ENCODE data around the gene NCBP3.

DNA sequence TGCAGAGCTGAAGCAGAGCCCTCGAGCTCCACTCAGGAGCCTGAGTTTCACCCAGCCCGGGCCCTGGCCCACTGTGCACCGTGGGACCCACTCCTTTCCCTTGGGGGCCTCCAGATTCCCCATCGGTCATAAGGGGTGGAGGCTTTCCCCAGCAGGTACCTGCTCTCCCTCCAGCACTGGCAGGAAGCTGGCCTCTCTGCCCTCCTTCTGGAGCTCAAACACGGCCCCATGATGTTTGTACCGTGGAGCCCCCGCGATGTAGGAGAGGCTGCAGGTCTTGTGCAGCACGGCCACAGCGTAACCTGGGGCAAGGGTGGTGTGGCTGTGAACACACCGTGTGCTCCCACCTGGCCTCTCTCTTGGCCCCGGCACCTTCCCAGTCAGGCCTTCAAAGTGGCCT lies 92.4 kb downstream of the NCBP3 start:
- no peak for TF ChIP-seq POLR2AphosphoS5 (IDR thresholded peaks at IDR 0.05; ENCODE audit: low read depth, low read length)
- no peak for TF ChIP-seq SIN3A (IDR thresholded peaks at IDR 0.05; ENCODE audit: borderline replicate concordance, insufficient read depth, low read length)
- TF ChIP-seq FOXP2 (optimal IDR thresholded peaks at IDR 0.05; ENCODE audit: borderline replicate concordance, extremely low read depth, extremely low read length, insufficient read depth): no peak
- TF ChIP-seq TAF1 (IDR thresholded peaks at IDR 0.05; ENCODE audit: borderline replicate concordance, insufficient read depth, low read length): no peak

Data from PFSK-1 (cell line).